Measurements from ENCODE around the gene AJAP1. TPM values are rescaled to one million over a fixed set of nuclear protein-coding genes. Genes with fewer than 3 reads are reported as not detected.

The AJAP1 gene
- total RNA-seq, 1 donor from 2014 or later: 0.46 TPM

DNA sequence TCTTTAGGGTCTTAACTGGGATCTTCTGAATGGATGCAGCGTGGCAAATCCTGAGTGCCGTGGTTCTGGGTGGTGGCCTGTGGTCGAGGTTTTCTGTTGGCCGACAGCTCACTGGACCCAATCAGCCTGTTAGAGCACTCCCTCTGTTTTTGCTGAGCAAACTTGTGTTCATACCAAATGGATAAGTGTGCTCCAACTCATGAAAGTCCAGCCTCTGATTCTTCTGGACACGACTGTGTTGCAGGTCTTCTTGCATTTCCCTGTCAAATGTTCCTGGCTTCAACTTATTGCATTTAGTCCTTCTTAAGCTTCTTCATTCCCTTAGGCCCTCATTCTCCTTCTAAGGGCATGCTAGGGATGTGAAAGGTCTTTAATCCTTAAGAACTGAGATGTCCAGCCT, 63.7 kb downstream of the AJAP1 start:
- DNase-seq (ENCODE audit: low spot score, unreplicated experiment): no peak
- H3K9me3 Mint-ChIP-seq (ENCODE audit: low read depth): peaks cover 8% of the 10 kb centered on the region
- no peaks in the 10 kb centered on the region for H3K36me3 Mint-ChIP-seq (ENCODE audit: insufficient read depth)
- TF ChIP-seq, protein P1, sequence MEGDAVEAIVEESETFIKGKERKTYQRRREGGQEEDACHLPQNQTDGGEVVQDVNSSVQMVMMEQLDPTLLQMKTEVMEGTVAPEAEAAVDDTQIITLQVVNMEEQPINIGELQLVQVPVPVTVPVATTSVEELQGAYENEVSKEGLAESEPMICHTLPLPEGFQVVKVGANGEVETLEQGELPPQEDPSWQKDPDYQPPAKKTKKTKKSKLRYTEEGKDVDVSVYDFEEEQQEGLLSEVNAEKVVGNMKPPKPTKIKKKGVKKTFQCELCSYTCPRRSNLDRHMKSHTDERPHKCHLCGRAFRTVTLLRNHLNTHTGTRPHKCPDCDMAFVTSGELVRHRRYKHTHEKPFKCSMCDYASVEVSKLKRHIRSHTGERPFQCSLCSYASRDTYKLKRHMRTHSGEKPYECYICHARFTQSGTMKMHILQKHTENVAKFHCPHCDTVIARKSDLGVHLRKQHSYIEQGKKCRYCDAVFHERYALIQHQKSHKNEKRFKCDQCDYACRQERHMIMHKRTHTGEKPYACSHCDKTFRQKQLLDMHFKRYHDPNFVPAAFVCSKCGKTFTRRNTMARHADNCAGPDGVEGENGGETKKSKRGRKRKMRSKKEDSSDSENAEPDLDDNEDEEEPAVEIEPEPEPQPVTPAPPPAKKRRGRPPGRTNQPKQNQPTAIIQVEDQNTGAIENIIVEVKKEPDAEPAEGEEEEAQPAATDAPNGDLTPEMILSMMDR (IDR thresholded peaks at IDR 0.05; ENCODE audit: unreplicated experiment): no peak
- H3K27ac Mint-ChIP-seq: no peak overlapping the region
- no peak overlapping the region for H3K4me3 Mint-ChIP-seq (ENCODE audit: low read depth)
- peaks cover 33% of the 10 kb centered on the region for H3K27me3 Mint-ChIP-seq
- no peaks in the 10 kb centered on the region for H3K4me1 Mint-ChIP-seq (ENCODE audit: low read depth)

DNA sequence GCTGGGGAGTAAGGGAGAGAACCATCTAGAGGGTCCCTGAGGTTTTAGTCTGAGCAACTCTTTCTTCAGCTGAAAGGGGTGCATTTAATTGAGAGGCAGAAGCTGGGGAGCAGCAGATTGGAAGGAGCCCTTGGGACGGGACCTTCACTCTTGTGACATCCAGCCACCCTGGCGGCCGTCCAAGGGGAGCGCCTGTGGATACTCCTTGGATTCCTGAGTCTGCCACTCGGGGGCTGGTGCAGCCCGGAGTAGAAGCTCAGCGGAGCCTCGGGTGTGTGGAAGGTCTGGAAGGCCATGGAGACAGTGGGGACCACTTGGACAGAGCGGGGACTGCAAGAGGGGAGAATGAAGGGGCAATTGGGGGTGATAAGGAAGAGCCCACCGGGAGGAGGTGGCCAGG, 68.7 kb downstream of the AJAP1 start:
- no peak overlapping the region for H3K4me3 Mint-ChIP-seq (ENCODE audit: low read depth)
- H3K4me1 Mint-ChIP-seq (ENCODE audit: low read depth): no peaks in the 10 kb centered on the region
- H3K36me3 Mint-ChIP-seq (ENCODE audit: insufficient read depth): no peaks in the 10 kb centered on the region
- H3K27ac Mint-ChIP-seq: no peak overlapping the region
- DNase-seq (ENCODE audit: low spot score, unreplicated experiment): no peak
- no peaks in the 10 kb centered on the region for H3K9me3 Mint-ChIP-seq (ENCODE audit: low read depth)
- TF ChIP-seq, protein P1 (IDR thresholded peaks at IDR 0.05; ENCODE audit: unreplicated experiment): no peak
- H3K27me3 Mint-ChIP-seq: peaks cover 20% of the 10 kb centered on the region

- Mint-ChIP-seq H3K4me1 (ENCODE audit: low read depth) (no peaks in the 10 kb centered on the region), H3K27me3 (peaks cover 23% of the 10 kb centered on the region), H3K27ac (no peak overlapping the region), H3K36me3 (ENCODE audit: insufficient read depth) (no peaks in the 10 kb centered on the region), H3K9me3 (ENCODE audit: low read depth) (no peaks in the 10 kb centered on the region), H3K4me3 (ENCODE audit: low read depth) (no peak overlapping the region)
- TF ChIP-seq, protein P1 (IDR thresholded peaks at IDR 0.05; ENCODE audit: unreplicated experiment): no peak
- DNase-seq (ENCODE audit: low spot score, unreplicated experiment): no peak
Observed at GRCh38 chr1:4724001-4724400, 69.6 kb downstream of the AJAP1 start.

DNA sequence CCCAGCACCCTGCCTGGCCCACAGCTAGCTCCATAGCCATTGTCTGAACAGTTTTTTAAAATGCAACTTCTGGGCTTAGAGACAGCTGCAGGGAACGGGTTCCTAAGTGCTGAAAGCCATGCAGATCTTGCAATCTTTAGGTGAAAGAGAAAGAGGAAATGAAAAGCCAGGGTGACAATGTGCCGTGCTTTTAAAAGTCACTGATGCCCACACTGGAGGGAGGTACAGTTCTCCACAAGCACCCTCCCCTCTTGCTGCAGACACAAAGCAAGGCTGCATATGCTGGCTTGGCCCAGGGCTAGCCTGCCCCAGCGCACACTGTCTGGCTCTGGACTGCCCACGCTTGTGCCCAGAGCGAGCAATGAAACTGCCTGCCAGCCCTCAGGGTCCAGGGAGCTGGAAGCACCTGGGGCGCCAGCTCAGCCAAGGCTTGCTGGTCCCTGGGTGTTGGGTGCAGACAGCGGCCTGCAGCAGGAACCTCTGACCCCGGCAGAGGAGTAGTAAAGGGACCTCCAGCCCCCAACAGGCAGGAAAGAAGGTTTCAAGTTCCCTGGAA, 70.4 kb downstream of the AJAP1 start:
- peaks cover 25% of the 10 kb centered on the region for H3K27me3 Mint-ChIP-seq
- TF ChIP-seq, protein P1 (IDR thresholded peaks at IDR 0.05; ENCODE audit: unreplicated experiment): no peak
- no peaks in the 10 kb centered on the region for H3K36me3 Mint-ChIP-seq (ENCODE audit: insufficient read depth)
- H3K27ac Mint-ChIP-seq: no peak overlapping the region
- no peak for DNase-seq (ENCODE audit: low spot score, unreplicated experiment)
- no peak overlapping the region for H3K4me3 Mint-ChIP-seq (ENCODE audit: low read depth)
- H3K9me3 Mint-ChIP-seq (ENCODE audit: low read depth): no peaks in the 10 kb centered on the region
- peaks cover 2% of the 10 kb centered on the region for H3K4me1 Mint-ChIP-seq (ENCODE audit: low read depth)

GRCh38 chr1:4725416-4725815, 71.0 kb downstream of the AJAP1 start:
- TF ChIP-seq, protein P1 (IDR thresholded peaks at IDR 0.05; ENCODE audit: unreplicated experiment): no peak
- no peak overlapping the region for H3K27ac Mint-ChIP-seq
- H3K4me1 Mint-ChIP-seq (ENCODE audit: low read depth): peaks cover 8% of the 10 kb centered on the region
- no peak overlapping the region for H3K4me3 Mint-ChIP-seq (ENCODE audit: low read depth)
- H3K9me3 Mint-ChIP-seq (ENCODE audit: low read depth): no peaks in the 10 kb centered on the region
- peaks cover 30% of the 10 kb centered on the region for H3K27me3 Mint-ChIP-seq
- H3K36me3 Mint-ChIP-seq (ENCODE audit: insufficient read depth): no peaks in the 10 kb centered on the region
- DNase-seq (ENCODE audit: low spot score, unreplicated experiment): no peak

All from progenitor cell of endocrine pancreas (in vitro differentiated cells).